Ishikawa (cell line): Measurements from ENCODE around the gene SUV39H2.

Experiments
- CEBPB ChIP-seq: IDR thresholded peaks from 2 replicates; pipeline ENCODE4 v1.6.1; 2012
- CREB1 ChIP-seq: IDR thresholded peaks from 2 replicates; pipeline ENCODE4 v1.6.1; 2012; ENCODE audit warnings: low read depth
- EGR1 ChIP-seq: IDR thresholded peaks from 2 replicates; pipeline ENCODE4 v1.6.1; 2012
- EP300 ChIP-seq: IDR thresholded peaks from 2 replicates; pipeline ENCODE4 v1.6.1; 2012; ENCODE audit warnings: borderline replicate concordance
- FOXM1 ChIP-seq: IDR thresholded peaks from 2 replicates; pipeline ENCODE4 v1.6.1; 2012; ENCODE audit warnings: low read depth, borderline replicate concordance
- NFIC ChIP-seq: IDR thresholded peaks from 2 replicates; pipeline ENCODE4 v1.6.1; 2012
- RAD21 ChIP-seq: IDR thresholded peaks from 2 replicates; pipeline ENCODE4 v1.6.1; 2012; ENCODE audit warnings: low read depth
- TAF1 ChIP-seq: IDR thresholded peaks from 2 replicates; pipeline ENCODE4 v1.6.1; 2012; ENCODE audit warnings: low read depth, mild to moderate bottlenecking
- TCF12 ChIP-seq: IDR thresholded peaks from 2 replicates; pipeline ENCODE4 v1.6.1; 2012; ENCODE audit warnings: low read depth
- TEAD4 ChIP-seq: IDR thresholded peaks from 2 replicates; pipeline ENCODE4 v1.6.1; 2012
- YY1 ChIP-seq: IDR thresholded peaks from 2 replicates; pipeline ENCODE4 v1.6.1; 2012; ENCODE audit warnings: low read depth
- ZBTB7A ChIP-seq: IDR thresholded peaks from 2 replicates; pipeline ENCODE4 v1.6.1; 2012; ENCODE audit warnings: low read depth
- TF ChIP-seq, protein P1 (sequence below): IDR thresholded peaks from 2 replicates; pipeline ENCODE4 v1.6.1; 2012
- TF ChIP-seq, protein P2 (sequence below): IDR thresholded peaks from 2 replicates; pipeline ENCODE4 v1.6.1; 2012; ENCODE audit warnings: low read depth, mild to moderate bottlenecking
- TF ChIP-seq, protein P3 (sequence below): IDR thresholded peaks from 2 replicates; pipeline ENCODE4 v1.6.1; 2012

Gene SUV39H2

DNA sequence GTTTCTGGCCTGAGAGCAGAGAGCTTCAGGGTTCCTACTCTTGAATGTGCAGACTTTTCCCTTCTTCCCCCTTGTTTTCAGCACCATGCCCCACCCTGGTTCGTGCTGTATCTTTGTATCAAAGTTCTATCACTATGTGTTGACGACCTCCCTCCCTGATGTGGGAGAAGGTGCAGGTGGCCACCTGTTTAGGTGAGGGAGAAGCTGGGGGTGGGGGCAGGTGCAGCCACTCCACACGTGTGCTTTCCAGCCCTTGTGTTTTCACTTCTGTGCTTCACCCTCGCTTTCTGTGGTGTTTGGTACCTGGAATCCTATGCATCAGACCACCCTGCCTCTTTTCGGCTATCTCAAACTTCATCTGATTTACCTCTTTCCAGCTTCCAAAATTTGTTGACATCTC, 19.6 kb upstream of the SUV39H2 start:
- TF ChIP-seq, protein P1, sequence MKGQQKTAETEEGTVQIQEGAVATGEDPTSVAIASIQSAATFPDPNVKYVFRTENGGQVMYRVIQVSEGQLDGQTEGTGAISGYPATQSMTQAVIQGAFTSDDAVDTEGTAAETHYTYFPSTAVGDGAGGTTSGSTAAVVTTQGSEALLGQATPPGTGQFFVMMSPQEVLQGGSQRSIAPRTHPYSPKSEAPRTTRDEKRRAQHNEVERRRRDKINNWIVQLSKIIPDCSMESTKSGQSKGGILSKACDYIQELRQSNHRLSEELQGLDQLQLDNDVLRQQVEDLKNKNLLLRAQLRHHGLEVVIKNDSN: no peak
- no peak for TF ChIP-seq FOXM1
- TF ChIP-seq YY1: no peak
- TF ChIP-seq TEAD4: no peak
- TF ChIP-seq EGR1: no peak
- TF ChIP-seq CEBPB: no peak

DNA sequence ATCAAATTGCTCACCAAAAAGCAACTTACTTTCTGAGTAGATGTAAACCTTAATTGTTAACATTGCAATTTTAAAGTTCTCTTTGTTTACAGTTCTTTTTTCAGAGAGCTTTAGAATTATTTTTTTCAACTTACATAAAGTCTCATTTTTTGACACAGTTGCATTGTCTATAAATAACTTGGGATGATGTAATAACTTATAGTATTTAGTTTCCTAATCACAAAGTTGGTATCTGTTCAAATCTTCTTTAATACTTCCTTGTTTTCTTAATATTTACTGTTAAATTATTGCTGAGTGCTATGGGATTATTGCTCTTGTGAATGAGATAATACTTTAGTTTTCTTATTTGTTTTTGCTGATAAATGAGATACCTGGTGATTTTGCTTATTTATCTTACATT, 18.9 kb upstream of the SUV39H2 start:
- TF ChIP-seq, protein P2, sequence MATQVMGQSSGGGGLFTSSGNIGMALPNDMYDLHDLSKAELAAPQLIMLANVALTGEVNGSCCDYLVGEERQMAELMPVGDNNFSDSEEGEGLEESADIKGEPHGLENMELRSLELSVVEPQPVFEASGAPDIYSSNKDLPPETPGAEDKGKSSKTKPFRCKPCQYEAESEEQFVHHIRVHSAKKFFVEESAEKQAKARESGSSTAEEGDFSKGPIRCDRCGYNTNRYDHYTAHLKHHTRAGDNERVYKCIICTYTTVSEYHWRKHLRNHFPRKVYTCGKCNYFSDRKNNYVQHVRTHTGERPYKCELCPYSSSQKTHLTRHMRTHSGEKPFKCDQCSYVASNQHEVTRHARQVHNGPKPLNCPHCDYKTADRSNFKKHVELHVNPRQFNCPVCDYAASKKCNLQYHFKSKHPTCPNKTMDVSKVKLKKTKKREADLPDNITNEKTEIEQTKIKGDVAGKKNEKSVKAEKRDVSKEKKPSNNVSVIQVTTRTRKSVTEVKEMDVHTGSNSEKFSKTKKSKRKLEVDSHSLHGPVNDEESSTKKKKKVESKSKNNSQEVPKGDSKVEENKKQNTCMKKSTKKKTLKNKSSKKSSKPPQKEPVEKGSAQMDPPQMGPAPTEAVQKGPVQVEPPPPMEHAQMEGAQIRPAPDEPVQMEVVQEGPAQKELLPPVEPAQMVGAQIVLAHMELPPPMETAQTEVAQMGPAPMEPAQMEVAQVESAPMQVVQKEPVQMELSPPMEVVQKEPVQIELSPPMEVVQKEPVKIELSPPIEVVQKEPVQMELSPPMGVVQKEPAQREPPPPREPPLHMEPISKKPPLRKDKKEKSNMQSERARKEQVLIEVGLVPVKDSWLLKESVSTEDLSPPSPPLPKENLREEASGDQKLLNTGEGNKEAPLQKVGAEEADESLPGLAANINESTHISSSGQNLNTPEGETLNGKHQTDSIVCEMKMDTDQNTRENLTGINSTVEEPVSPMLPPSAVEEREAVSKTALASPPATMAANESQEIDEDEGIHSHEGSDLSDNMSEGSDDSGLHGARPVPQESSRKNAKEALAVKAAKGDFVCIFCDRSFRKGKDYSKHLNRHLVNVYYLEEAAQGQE: no peak
- TF ChIP-seq, protein P3, sequence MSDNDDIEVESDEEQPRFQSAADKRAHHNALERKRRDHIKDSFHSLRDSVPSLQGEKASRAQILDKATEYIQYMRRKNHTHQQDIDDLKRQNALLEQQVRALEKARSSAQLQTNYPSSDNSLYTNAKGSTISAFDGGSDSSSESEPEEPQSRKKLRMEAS: no peak
- TF ChIP-seq EP300 (no peak), TCF12 (no peak), NFIC (no peak), CREB1 (no peak), FOXM1 (no peak)

DNA sequence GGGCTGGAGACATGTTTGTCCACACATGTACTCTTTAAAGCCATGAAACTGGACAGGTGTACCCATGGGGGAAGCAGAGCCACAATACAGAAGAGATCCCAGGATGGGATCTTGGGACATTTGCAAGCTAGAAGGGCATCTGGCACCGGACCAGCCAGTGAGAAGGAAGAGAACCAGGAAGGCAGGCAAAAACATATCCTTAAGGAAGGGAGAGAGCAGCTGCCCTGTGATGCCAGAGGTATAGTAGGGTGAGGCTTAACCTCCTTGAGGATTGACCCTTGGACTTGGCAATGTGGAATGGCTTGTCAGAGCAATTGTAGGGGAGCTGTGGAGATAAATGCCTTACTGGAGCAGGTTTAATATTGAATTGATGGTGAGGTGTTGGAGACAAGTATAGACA, 17.9 kb upstream of the SUV39H2 start:
- TF ChIP-seq CEBPB (no peak), NFIC (no peak), YY1 (no peak), CREB1 (no peak), FOXM1 (no peak), TCF12 (no peak), EGR1 (no peak), TAF1 (no peak), ZBTB7A (no peak), EP300 (no peak), TEAD4 (no peak), RAD21 (no peak)
- TF ChIP-seq, protein P2: no peak
- TF ChIP-seq, protein P1: no peak
- TF ChIP-seq, protein P3: no peak

GRCh38 chr10:14873090-14873760, 5.4 kb upstream of the SUV39H2 start:
- TF ChIP-seq EP300 (no peak), TEAD4 (no peak), RAD21 (no peak)
- TF ChIP-seq, protein P1: no peak

DNA sequence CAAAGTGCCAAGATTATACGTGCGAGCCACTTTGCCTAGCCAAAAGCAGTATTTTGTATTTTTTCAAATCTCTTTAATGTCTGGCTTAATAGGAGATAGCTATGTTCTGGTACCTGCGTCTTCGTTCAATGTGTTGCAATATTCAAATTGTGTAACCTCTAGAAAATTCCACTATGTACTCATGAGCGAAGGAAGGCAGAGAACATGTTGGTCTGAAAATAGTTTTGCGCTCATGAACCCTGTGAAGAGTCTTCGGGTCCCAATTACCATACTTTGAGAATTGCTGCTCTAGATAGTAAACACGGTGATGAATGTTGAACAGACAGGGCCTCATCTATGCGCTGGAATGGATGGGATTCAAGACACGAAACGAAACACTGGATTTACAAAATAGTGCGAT, 2.7 kb upstream of the SUV39H2 start:
- TF ChIP-seq CREB1 (no peak), NFIC (no peak), FOXM1 (no peak), TAF1 (no peak), TEAD4 (no peak), ZBTB7A (no peak), CEBPB (no peak)
- TF ChIP-seq, protein P2: no peak
- TF ChIP-seq, protein P1: no peak
